HG03558 (cell line): ENCODE measurements around the gene MEDAG.
"Not testable (repeated sequence)": the region's sequence is repeated elsewhere in the genome, so short reads cannot be mapped to it uniquely, and the experiment has no call there.

ENCODE experiments used
- ATAC-seq: cut with Tn5 transposase; IDR thresholded peaks from one replicate; pipeline ENCODE4 v1.9.1; 2021; ENCODE audit warnings: moderate number of reproducible peaks; ENCODE audit not compliant: unreplicated experiment; ENCODE audit errors: extremely low read depth

MEDAG gene

DNA sequence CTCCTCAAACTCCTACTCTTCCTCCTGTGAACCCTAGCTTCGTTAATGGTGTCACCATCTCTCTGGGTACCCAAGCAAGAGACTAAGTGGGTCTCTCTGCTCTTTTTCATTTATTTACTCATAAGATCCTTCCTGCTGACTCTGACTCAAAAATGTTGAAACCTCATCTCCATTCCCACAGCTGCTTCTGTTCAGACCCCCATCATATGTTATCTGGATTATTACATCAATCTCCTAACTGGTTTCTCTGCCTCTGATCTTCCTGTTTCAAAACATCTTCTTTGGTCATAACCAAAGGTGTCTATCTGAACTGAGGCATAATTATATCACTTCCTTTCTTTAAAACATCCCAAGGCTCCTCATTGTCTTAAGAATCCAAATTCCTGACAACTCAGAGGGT, 2.0 kb upstream of the MEDAG start:
- no peak for ATAC-seq

DNA sequence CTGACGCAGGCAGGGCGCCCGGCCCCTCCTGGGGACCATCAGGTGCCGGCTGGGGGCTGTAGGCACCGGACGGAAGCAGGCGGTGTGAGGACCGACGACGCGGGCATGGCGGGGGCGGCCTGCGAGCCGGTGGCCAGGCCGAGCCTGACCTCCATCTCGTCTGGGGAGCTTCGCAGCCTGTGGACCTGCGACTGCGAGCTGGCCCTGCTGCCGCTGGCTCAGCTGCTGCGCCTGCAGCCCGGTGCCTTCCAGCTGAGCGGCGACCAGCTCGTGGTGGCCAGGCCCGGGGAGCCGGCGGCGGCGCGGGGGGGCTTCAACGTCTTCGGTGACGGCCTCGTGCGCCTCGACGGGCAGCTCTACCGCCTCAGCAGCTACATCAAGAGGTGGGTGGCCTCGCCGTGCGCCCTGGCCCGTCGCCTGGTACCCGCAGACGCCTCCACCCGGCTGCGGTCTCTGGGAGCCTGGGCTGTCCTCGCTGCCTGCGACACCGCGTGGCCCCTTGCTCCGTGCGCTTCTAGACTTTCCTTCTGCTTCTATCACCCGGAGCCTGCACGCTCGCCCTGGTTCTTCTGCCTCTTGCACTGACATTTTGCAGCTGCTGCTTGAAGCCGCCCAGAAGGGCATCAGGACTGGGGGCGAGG, 460 bp downstream of the MEDAG start:
- no peak for ATAC-seq

DNA sequence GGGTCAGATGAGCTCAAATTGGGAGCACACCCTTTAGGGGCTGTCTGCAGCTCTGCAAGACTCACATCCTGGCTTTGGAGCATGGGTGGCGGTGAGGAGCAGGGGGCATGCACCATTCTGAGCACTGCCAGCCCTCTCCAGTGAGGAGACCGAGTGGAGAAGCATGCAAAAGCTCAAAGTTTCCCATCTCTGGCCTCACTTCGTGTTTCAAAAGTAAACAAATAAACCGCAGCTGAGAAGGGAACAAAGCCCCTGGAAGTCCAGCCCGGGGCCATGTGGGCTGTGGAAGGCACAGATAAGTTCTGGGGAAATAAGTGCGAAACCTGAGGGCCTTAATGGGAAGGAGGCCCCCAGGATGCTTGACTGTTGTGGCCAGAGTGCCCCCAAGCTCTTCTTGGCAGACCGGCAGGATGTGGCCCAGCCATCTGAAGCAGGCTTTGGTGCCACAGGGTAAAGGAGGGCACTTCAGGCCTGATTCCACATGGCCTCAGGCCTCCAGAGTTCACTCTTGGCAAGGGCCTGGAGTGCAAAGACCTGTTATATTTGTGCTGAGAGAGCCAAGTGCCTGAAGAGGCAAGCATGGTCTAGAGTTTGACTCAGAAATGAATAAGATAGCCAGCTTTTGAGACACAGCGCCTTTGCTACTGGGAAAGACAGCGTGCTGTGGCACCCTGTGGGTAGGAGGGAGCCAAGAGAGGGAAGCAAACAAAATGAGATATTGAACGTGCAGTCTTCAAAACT, 1.2 kb downstream of the MEDAG start:
- ATAC-seq, result no peak

DNA sequence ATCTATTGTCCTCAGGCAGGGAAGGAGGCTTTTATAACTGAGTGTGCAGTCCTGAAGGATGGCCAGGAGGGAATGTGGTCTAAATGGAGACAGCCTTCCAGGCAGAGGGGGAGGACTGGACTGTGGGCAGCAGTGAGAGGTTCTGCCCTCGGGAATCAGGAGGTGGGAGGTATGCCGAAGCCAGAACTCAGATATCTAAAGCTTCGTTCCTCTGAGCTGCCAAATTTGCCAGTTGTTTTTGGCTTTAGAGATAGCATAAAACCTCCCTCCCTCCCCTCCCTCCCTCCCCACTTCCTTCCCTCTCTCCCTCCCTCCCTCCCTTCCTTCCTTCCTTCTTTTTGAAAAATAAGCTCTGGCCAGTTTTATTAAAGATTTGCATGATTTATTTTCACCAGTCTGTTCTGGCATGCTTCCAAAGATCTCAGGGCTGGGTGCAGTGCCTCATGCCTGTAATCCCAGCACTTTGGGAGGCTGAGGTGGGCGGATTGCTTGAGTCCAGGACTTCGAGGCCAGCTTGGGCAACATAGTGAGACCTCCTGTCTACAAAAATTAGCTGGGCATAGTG, 2.4 kb downstream of the MEDAG start:
- ATAC-seq, result no peak

DNA sequence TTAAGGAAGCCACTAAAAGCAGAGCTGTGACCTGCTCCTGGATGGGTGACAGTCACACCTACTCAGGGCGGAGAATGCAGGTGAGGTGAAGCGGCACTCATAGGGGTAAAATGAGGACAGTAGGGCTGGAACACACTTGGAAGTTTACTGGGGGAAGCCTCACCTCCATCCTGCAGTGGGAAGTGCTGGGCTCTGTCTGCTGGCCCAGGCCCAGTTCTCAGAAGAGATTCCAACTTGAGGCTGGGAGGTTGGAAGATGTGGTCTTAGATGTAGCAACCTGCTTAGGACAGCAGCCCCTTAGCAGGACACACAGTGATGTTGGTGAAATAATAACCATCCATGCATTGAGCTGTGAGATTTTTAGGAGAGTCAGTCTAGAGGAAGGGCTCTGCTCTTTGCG, 4.6 kb downstream of the MEDAG start:
- no peak for ATAC-seq

DNA sequence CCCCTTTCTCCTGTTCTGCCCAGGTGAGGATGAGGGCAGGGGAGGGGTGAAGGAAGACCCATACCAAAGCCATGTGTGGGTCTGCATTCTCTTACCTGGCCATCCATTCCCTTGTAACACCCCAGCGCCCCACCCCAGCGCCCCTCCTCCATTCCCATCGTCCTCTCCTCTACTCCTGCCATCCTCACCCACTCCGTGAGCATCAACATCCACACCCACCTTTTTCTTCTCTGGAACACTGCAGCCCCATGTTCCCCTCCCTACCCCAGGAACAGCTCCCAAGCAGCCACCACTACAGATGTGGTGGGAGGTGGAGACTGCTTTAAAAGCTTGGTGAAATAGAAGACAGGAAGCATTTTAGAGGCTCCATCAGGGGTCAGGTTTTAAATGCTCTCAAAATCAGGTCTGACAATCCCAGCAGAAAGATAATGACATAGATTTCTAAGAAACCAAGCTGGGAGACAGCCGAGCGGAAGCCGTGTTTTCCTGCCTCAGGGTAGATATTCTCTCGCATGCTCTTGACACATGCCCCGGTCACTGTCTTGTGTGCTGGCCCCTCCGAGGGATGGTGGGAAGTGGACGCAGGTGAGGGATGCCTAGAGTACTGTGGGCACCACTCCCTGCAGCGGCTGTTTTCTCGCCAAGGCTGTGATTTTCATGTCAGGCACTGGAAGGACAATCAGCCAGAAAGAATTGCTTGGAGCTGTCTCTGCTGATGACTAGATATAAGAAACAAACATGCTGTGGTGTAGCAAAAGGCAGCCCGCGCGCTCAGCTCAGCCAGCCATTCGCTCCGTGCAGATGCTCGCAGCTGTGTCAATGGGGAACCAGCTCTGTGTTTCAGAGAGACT, 9.8 kb downstream of the MEDAG start:
- no peak for ATAC-seq

DNA sequence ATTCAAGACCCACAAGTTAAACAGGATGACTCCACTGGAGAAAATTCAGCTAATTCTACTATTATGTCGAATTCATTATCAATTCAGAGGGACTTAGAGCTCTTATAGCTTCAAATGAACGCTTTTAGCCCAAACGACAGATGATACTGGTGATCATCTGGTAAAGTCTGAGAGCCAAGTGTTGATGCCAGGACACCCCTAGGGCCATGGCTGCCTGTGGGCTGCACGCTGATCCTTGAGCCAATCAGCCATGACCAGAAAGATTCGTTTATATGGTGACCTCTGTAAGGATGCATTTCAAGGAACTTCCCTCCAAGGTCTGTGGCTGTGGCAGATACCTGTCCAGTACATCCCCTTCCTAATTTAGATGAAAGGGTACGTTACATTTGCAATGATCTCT, 10.9 kb downstream of the MEDAG start:
- no peak for ATAC-seq

DNA sequence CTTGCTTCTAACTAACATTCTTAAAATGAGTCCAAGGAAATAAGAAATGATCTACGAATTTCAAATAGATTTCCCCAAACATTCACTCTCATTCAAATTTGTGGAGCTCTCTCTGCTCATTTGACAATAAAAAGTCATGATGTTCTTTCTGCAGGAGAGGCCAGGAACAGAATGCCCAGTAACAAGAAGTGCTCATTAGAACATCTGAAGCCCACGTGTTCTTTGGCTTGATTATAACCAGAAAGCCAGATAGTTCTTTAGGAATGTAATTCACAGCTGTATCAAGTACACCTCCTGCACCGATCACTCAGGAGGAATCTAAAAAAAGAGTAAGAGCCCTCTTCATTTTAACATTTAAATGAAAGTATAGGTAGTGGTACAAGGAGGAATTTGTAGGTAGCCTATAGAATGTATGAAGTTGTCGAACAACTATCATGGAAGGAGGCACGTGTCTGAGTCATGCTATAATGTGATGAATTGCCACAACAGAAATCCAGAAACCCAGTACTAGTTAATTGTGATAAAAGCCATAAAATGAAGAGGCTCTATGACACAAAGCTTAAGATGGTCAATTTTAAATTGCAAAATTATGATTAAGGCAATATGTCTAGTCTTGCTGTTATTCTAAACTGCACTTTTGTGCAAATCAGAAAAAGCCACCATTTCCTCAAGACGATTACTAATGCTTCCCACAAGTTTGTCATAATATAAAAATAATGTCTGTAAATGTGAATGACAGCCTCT, 12.8 kb downstream of the MEDAG start:
- ATAC-seq, result no peak

DNA sequence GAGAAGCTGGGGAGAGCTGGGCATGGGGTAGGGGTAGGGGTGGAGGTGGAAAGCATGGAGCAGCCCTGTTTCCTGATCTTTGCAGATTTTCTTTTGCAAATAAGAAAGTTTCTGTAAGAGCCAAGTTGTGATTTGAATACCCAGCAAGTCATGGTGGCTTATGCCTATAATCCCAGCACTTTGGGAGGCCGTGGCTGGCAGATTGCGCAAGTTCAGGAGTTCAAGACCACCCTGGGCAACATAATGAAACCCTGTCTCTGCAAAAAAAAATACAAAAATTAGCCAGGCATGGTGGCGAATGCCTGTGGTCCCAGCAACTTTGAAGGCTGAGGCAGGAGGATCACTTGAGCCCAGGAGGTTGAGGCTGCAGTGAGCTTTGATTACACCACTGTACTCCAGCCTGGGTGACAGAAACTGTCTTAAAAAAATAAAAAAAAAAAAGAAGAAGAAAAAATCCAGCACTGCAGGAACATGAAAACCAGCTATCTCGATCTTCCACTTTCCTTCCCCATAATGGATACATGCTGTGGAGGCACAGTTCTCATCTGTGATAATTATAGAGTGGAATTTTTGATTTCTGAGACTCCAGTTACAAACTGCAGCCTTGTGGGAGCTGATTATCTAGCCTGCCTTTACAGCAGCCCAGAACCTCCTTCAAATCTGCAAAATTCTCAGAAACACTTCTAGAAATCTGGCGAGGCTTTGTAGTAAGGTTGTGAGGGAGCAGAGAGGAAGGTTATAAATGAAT, 14.3 kb downstream of the MEDAG start:
- ATAC-seq, result no peak

DNA sequence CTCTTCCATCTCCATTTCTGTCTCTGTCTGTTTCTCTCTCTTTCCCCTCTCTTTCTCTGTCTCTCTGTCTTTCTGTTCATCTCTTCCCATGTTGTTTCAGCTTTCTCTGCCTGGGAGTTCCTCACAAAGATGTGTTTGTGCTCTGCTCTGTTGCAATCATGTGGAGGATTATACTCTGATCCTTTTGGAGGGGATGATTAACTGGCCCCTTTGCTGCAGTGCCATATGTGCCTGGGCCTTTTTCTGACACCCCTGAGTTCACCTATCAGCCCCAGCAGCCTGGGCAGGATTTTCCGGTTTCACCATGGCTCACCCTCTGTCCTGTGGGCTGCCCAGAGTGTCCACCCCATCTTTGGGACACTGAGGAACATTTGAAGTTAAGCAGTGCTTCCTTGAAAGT, 17.3 kb downstream of the MEDAG start:
- no peak for ATAC-seq

DNA sequence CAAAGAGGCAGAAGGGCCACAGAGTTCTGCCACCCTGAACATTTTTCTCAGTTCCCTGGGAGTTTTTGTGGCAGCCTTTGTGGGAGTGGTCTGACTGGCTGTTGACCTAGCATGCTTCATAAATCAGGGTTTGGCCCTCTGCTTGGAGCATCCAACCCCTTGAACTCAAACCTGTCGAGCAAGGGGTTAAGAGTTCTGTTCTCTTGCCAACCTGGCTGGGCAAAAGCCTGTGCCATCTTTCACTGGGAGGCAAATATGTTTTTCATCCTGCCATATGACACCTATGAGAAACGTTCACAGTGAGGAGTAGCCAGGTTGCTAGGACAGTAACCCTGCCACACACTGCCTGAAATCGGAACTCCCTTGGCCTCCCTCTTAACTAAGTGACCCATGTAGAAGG, 18.6 kb downstream of the MEDAG start:
- ATAC-seq, result no peak

DNA sequence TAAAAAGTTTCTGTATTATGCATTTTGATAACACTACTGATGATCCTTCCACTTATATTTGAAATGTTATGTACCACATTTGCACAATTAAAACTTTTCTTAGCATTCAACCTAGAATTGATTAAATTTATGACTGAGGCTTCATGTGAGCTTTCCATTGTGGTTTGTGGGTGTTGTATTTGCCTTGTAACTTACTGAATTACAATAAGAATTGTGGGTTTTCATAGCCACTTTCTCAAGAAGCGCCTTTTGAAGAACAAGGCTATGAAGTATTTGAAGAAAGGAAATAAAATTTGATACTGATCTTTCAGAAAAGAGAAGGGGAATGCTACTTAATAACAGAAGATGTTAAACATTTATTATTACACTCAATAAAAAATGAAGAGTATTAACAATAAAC, 19.4 kb downstream of the MEDAG start:
- no peak for ATAC-seq

DNA sequence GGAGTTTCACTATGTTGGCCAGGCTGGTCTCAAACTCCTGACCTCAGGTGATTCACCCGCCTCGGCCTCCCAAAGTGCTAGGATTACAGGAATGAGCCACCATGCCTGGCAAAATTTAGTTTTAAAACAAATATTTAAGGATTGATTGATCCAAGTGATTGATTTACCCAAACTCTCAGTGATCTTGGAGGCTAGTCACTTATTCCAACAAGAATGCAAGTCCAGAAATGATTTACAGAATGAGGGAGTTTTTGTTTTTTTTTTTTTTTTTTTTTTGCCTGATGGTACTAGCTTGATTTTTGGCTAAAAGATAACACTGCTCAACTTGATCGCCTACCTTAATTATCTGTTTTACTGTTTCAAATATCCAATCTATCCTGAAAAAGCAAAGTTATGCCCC, 20.7 kb downstream of the MEDAG start:
- ATAC-seq, result no peak

DNA sequence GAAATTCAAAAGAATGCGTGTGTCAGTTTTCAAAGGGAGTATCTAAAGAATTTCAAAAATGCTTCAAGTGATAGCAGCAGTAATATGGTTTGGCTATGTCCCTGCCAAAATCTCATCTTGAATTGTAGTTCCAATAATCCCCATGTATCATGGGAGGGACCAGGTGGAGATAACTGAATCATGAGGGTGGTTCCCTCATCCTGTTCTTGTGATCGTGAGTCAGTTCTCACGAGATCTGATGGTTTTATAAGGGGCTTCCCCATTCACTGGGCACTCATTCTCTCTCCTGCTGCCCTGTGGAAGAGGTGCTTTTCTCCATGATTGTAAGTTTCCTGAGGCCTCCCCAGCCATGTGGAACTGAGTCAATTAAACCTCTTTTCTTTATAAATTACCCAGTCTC, 21.1 kb downstream of the MEDAG start:
- ATAC-seq, result not testable (repeated sequence)

DNA sequence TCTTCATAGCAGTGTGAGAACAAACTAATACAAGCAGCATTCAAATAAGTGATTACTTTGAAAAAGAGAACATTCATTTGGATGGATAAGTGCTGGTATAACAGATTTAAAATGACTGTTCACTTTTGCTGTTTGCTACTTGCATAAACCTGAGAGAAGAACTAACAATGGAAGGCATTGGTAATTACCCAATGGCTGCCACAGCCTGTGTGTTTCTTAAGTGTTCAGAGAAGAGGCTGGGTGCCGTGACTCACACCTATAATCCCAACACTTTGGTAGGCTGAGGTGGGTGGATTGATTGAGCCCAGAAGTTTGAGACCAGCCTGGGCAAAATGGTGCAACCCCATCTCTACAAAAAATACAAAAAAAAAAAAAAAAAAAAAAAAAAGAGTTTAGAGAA, 21.5 kb downstream of the MEDAG start:
- ATAC-seq, result no peak

DNA sequence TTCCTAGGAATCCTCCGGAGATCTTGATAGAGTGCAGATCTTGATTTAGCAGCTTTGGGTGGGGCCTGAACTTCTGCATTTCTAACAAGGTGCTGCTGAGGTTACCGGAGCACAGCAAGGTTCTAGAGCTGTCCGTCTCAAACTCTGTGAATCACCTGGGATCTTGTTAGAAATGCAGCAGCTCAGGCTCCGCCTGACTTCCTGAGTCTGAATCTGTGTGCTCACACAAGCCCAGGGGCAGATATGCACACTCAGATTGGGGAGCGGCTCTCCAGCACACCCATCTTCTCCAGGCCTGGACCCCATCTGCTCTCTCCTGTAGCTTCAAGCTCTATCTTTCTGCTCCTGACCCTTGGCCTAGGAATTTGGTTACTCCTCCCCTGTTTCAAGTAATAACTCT, 22.9 kb downstream of the MEDAG start:
- no peak for ATAC-seq

DNA sequence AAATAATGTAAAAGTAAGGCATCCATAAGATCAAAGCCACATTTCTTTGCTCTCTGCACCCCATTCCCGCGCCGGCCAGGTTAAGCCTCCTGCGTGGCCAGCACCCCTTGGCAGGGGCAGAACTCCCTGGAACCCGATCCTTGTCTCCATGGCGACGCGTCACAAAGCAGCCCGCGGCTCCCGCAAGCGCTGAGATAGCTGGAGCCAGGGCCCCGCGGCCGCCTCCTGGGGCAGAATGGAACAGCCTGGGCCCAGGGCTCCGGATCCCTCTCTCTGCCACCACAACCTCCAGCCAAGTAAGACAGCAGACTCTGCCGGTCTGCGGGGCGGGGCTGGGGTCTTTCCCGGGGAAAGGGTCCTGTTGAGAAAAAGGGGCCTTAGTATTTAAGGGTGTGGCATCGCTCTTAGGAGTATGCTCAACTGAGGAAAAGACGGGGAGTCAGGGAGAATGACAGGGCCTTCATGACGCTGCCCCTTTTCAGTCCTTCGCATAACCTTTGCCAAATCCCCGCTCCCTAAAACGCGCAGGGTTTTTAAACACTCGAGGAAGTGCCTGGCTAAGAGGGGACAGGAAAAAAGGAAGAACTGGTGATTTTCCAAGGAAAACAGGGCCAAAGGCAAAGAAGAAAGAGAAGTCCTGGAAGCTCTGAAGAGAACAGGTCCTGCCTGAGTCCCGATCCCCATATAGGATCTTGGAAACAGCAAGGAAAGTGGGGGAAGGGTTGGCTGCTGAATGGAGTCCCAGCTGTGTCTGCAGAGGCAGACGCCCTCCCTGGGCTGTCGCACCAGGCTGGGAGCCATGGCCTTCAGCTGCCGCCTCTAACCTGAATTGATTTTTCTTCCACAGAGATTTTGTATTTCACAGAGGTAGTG, 26.6 kb downstream of the MEDAG start, which contains the start of gene TEX26:
TEX26 (plus strand) TSS at position 176 of the 873 bp plus-strand sequence; CDS start at position 236, 60 bp downstream.
- no peak for ATAC-seq

DNA sequence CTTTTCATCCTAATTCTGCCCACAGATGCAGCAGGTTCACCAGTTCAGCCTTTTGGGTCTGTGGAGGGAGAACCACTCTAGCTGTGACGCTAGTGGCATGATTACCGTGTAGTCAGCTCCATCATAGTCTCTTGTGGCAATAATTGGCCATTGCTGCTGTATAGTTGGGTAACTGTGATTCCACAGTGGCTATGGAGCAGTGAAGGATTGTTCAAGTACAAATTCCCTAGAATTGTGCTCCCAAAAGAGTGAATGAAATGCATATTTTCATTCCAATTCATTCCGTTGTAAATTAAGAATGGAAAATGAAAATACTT, 27.2 kb downstream of the MEDAG start:
- ATAC-seq, result no peak

DNA sequence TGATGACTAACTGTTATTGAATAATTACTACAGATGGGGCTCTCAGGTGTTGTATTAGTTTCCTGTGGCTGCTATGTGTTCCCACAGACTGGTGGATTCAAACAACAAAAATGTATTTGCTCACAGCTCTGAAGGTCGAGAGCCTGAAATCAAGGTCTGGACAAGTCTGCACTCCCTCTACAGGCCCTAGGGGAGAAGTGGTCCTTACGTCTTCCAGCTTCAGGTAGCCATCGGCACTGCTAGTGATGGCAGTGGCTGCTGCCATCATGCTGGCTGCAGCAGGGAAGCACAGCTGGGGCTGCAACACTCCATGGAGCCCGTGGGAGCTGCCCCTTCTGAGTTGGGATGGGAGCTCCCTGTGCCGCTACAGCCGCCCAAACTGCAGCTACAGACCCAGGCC, 28.3 kb downstream of the MEDAG start:
- ATAC-seq, result no peak
